ENCODE measurements around the gene BEND2. TPM values are rescaled to one million over a fixed set of nuclear protein-coding genes. Genes with fewer than 3 reads are reported as not detected.

The BEND2 gene
- total RNA-seq, 5 donors from 2014 or later (not counting 1 experiment from before 2014, with no cell fraction given): 0.15 TPM; not detected in 4

DNA sequence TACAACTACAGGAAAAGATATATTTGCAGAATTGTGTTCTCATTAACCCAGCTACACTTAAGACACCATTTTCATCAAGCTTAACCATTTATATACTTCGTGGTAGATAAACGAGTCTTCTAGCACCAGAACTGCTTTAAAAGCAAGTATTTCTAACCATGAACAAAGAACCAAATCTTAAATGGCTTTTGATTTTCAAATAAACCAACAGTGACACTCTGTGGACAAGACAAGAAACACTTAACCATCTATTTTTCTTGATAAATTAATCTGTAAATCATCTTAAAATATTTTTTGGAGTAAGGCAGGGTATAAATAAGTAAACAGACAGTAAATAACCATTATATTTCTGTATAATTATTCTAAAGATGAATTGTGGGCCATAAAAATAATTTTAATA lies 10.2 kb downstream of the BEND2 start:
- H3K27me3 ChIP-seq (replicated peaks in 1 of 2; ENCODE audit: control insufficient read depth in 2 of 2, extremely low read depth in 1 of 2, insufficient read depth in 2 of 2, low read length in 1 of 2): peaks cover 0 to 2% of the 10 kb centered on the region in 2 experiments
- H3K4me3 Mint-ChIP-seq: no peak overlapping the region
- no peak for ATAC-seq (replicated peaks in 1 of 4)
- ChIA-PET POLR2A (no interaction called here), CTCF (interaction anchor here in 1 of 2 donors (0.6 kb wide), 1 partner anchor 265 kb away, joined by 3 read pairs; no protein-coding TSS in a partner anchor)
- no peaks in the 10 kb centered on the region for H3K36me3 ChIP-seq (ENCODE audit: control insufficient read depth in 2 of 2, extremely low read depth in 1 of 2, insufficient read depth in 1 of 2, low read length in 1 of 2)
- WGBS (ENCODE audit: insufficient coverage): no CpG with 5 or more reads among the region's 2 CpGs
- peaks cover 0 to 4% of the 10 kb centered on the region in 2 donors for H3K27me3 Mint-ChIP-seq
- no peaks in the 10 kb centered on the region for H3K4me1 ChIP-seq (ENCODE audit: control insufficient read depth in 1 of 2, extremely low read depth in 1 of 2, insufficient read depth in 2 of 2, low read length in 2 of 2)
- no peak overlapping the region for H3K27ac ChIP-seq (ENCODE audit: low read length)
- H3K9me3 ChIP-seq: no peaks in the 10 kb centered on the region
- no peaks in the 10 kb centered on the region for H3K36me3 Mint-ChIP-seq
- no peaks in the 10 kb centered on the region for H3K9me3 Mint-ChIP-seq
- H3K27ac Mint-ChIP-seq: no peak overlapping the region
- no peaks in the 10 kb centered on the region for H3K4me1 Mint-ChIP-seq
- peak in 1 of 35 experiments; percentile 18 for DNase-seq
- H3K4me3 ChIP-seq (ENCODE audit: control insufficient read depth in 1 of 2, extremely low read depth in 1 of 2, low read length in 1 of 2): no peak overlapping the region

DNA sequence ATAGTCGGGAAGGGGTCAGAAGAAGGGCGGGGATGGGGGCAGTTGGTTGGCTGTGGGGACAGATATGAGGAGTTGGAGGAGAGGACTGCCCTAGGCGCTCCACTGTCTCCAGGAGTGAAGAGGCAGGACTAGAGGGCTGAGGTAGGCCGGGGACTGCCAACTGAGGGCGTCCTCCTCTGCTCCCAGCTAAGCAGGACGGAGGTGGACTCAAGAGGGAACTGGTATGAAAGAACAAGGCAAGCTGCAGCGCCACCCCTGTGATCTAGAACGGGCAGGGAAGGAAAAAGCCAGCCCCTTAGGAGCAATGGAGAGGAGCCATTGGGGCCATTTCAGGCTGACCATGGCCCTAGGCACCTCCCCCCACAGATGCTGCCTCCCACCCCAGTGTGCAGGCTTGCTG lies 14.0 kb downstream of the BEND2 start:
- WGBS (ENCODE audit: insufficient coverage): no CpG with 5 or more reads among the region's 8 CpGs
- H3K4me1 Mint-ChIP-seq: no peaks in the 10 kb centered on the region
- no peak for ATAC-seq (replicated peaks in 1 of 4)
- DNase-seq: no peak
- Histone ChIP-seq H3K27me3 (replicated peaks in 1 of 2; ENCODE audit: control insufficient read depth in 2 of 2, extremely low read depth in 1 of 2, insufficient read depth in 2 of 2, low read length in 1 of 2) (peaks cover 0 to 2% of the 10 kb centered on the region in 2 experiments), H3K27ac (ENCODE audit: low read length) (no peak overlapping the region), H3K4me3 (ENCODE audit: control insufficient read depth in 1 of 2, extremely low read depth in 1 of 2, low read length in 1 of 2) (no peak overlapping the region), H3K9me3 (no peaks in the 10 kb centered on the region), H3K36me3 (ENCODE audit: control insufficient read depth in 2 of 2, extremely low read depth in 1 of 2, insufficient read depth in 1 of 2, low read length in 1 of 2) (no peaks in the 10 kb centered on the region), H3K4me1 (ENCODE audit: control insufficient read depth in 1 of 2, extremely low read depth in 1 of 2, insufficient read depth in 2 of 2, low read length in 2 of 2) (no peaks in the 10 kb centered on the region)
- H3K27ac Mint-ChIP-seq: no peak overlapping the region
- POLR2A ChIA-PET: no interaction called here
- no peaks in the 10 kb centered on the region for H3K9me3 Mint-ChIP-seq
- peaks cover 0 to 7% of the 10 kb centered on the region in 2 donors for H3K27me3 Mint-ChIP-seq
- CTCF ChIA-PET: no interaction called here
- no peak overlapping the region for H3K4me3 Mint-ChIP-seq
- no peaks in the 10 kb centered on the region for H3K36me3 Mint-ChIP-seq

DNA sequence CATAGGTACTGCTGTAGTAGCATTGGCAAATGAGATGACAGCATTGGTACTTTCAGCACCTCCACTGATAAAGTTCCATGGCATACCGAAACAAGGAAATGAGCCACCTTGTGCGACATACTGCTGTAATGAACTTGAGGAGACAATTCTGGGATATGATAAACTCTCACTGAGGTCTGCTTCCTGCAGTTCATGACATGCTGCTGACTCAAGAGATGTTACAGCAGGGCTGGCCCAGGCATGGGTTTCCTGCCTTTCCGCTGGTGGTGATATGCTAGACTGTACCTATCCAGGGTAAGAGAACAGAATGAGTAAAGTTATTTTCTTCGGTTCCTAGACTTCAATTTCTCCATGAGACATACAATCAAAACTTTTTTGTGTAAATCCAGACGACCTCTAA lies 17.1 kb downstream of the BEND2 start:
- no peaks in the 10 kb centered on the region for H3K36me3 ChIP-seq (ENCODE audit: control insufficient read depth in 2 of 2, extremely low read depth in 1 of 2, insufficient read depth in 1 of 2, low read length in 1 of 2)
- no peaks in the 10 kb centered on the region for H3K9me3 Mint-ChIP-seq
- H3K27me3 Mint-ChIP-seq: peaks cover 0 to 7% of the 10 kb centered on the region in 2 donors
- no peaks in the 10 kb centered on the region for H3K4me1 ChIP-seq (ENCODE audit: control insufficient read depth in 1 of 2, extremely low read depth in 1 of 2, insufficient read depth in 2 of 2, low read length in 2 of 2)
- peaks cover 0 to 2% of the 10 kb centered on the region in 2 experiments for H3K27me3 ChIP-seq (replicated peaks in 1 of 2; ENCODE audit: control insufficient read depth in 2 of 2, extremely low read depth in 1 of 2, insufficient read depth in 2 of 2, low read length in 1 of 2)
- no peak overlapping the region for H3K4me3 ChIP-seq (ENCODE audit: control insufficient read depth in 1 of 2, extremely low read depth in 1 of 2, low read length in 1 of 2)
- H3K27ac ChIP-seq (ENCODE audit: low read length): no peak overlapping the region
- ChIA-PET CTCF (no interaction called here), POLR2A (no interaction called here)
- no peaks in the 10 kb centered on the region for H3K4me1 Mint-ChIP-seq
- WGBS (ENCODE audit: insufficient coverage): no CpG with 5 or more reads among the region's 5 CpGs
- no peak overlapping the region for H3K27ac Mint-ChIP-seq
- H3K9me3 ChIP-seq: no peaks in the 10 kb centered on the region
- no peak overlapping the region for H3K4me3 Mint-ChIP-seq
- H3K36me3 Mint-ChIP-seq: no peaks in the 10 kb centered on the region
- ATAC-seq (replicated peaks in 1 of 4) (no peak), DNase-seq (no peak)

DNA sequence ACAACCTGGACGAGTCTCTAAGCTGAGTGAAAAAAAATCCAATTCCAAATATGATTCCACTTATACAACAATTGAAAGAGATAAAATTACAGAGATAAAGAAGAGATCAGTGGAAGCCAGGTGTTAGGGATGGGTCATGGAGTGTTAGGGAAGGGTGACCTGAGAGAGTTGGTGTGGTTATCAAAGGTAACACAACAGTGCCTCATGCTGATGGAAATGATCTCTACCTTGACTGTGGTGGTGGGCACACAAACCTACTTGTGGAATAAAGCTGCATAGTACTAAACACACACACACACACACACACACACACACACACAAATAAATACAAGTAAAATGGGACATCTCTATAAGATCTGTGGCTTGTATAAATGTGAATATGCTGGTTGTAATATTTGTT lies 26.0 kb downstream of the BEND2 start:
- Histone ChIP-seq H3K36me3 (ENCODE audit: control insufficient read depth in 2 of 2, extremely low read depth in 1 of 2, insufficient read depth in 1 of 2, low read length in 1 of 2) (no peaks in the 10 kb centered on the region), H3K9me3 (no peaks in the 10 kb centered on the region), H3K27me3 (replicated peaks in 1 of 2; ENCODE audit: control insufficient read depth in 2 of 2, extremely low read depth in 1 of 2, insufficient read depth in 2 of 2, low read length in 1 of 2) (peaks cover 0 to 2% of the 10 kb centered on the region in 2 experiments), H3K4me3 (ENCODE audit: control insufficient read depth in 1 of 2, extremely low read depth in 1 of 2, low read length in 1 of 2) (no peak overlapping the region), H3K4me1 (ENCODE audit: control insufficient read depth in 1 of 2, extremely low read depth in 1 of 2, insufficient read depth in 2 of 2, low read length in 2 of 2) (no peaks in the 10 kb centered on the region), H3K27ac (ENCODE audit: low read length) (no peak overlapping the region)
- no peak for ATAC-seq (replicated peaks in 1 of 4)
- DNase-seq: no peak
- ChIA-PET CTCF (no interaction called here), POLR2A (no interaction called here)
- no peak overlapping the region for H3K4me3 Mint-ChIP-seq
- H3K4me1 Mint-ChIP-seq: no peaks in the 10 kb centered on the region
- no peak overlapping the region for H3K27ac Mint-ChIP-seq
- H3K27me3 Mint-ChIP-seq: peaks cover 0 to 19% of the 10 kb centered on the region in 2 donors
- no peaks in the 10 kb centered on the region for H3K9me3 Mint-ChIP-seq
- no peaks in the 10 kb centered on the region for H3K36me3 Mint-ChIP-seq
- WGBS (ENCODE audit: insufficient coverage): no CpG with 5 or more reads among the region's 1 CpG

DNA sequence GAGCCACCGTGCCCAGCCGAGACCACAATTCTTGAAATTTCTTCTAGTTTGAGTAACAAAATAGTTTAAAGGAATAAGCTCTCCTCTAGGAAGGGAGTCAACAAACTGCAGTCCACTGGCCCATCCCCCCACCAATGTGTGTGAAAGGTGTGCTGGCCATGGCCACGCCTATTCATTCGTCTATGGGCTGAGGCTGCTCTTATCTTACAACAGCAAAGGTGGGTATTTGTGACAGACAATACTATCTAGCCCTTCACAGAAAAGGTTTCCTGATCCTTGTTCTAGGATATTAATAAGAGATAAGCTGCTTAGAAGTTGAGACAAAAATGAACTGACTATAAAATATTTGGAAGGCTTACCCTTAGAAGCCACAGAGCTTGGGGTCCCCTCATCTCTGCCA lies 41.2 kb downstream of the BEND2 start:
- Mint-ChIP-seq H3K4me1 (no peaks in the 10 kb centered on the region), H3K36me3 (no peaks in the 10 kb centered on the region), H3K27me3 (peaks cover 0 to 27% of the 10 kb centered on the region in 2 donors), H3K27ac (no peak overlapping the region), H3K9me3 (no peaks in the 10 kb centered on the region), H3K4me3 (no peak overlapping the region)
- no peak for DNase-seq
- H3K36me3 ChIP-seq (ENCODE audit: control insufficient read depth in 2 of 2, extremely low read depth in 1 of 2, insufficient read depth in 1 of 2, low read length in 1 of 2): no peaks in the 10 kb centered on the region
- no CpG with 5 or more reads among the region's 4 CpGs for WGBS (ENCODE audit: insufficient coverage)
- no peak overlapping the region for H3K4me3 ChIP-seq (ENCODE audit: control insufficient read depth in 1 of 2, extremely low read depth in 1 of 2, low read length in 1 of 2)
- ATAC-seq (replicated peaks in 1 of 4): no peak
- CTCF ChIA-PET: no interaction called here
- no peaks in the 10 kb centered on the region for H3K9me3 ChIP-seq
- H3K27ac ChIP-seq (ENCODE audit: low read length): no peak overlapping the region
- POLR2A ChIA-PET: no interaction called here
- H3K27me3 ChIP-seq (replicated peaks in 1 of 2; ENCODE audit: control insufficient read depth in 2 of 2, extremely low read depth in 1 of 2, insufficient read depth in 2 of 2, low read length in 1 of 2): peaks cover 0 to 2% of the 10 kb centered on the region in 2 experiments
- H3K4me1 ChIP-seq (ENCODE audit: control insufficient read depth in 1 of 2, extremely low read depth in 1 of 2, insufficient read depth in 2 of 2, low read length in 2 of 2): no peaks in the 10 kb centered on the region

DNA sequence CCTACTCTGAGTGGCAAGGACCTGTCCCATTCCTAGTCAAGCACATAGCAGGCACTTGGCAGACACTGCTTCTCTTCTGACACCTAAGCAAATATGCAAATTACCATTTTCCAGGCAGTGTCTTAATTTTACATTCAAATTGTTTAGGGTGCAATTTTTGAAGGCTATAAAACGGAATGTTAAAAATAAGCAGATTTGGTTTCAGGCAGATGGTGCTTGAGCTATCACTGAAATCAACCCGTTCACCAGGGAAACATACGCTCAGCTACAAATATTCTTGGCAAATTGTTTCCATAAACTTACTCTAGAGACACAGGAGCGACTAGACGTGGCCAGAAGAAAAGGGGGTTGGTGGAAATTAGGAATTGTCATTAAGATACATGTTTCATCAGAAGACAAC lies 45.7 kb downstream of the BEND2 start:
- Histone ChIP-seq H3K27me3 (replicated peaks in 1 of 2; ENCODE audit: control insufficient read depth in 2 of 2, extremely low read depth in 1 of 2, insufficient read depth in 2 of 2, low read length in 1 of 2) (peaks cover 0 to 2% of the 10 kb centered on the region in 2 experiments), H3K9me3 (no peaks in the 10 kb centered on the region), H3K36me3 (ENCODE audit: control insufficient read depth in 2 of 2, extremely low read depth in 1 of 2, insufficient read depth in 1 of 2, low read length in 1 of 2) (no peaks in the 10 kb centered on the region), H3K4me1 (ENCODE audit: control insufficient read depth in 1 of 2, extremely low read depth in 1 of 2, insufficient read depth in 2 of 2, low read length in 2 of 2) (no peaks in the 10 kb centered on the region), H3K27ac (ENCODE audit: low read length) (no peak overlapping the region), H3K4me3 (ENCODE audit: control insufficient read depth in 1 of 2, extremely low read depth in 1 of 2, low read length in 1 of 2) (no peak overlapping the region)
- ATAC-seq (replicated peaks in 1 of 4) (no peak), DNase-seq (no peak)
- Mint-ChIP-seq H3K4me1 (no peaks in the 10 kb centered on the region), H3K27ac (no peak overlapping the region), H3K9me3 (no peaks in the 10 kb centered on the region), H3K36me3 (no peaks in the 10 kb centered on the region), H3K4me3 (no peak overlapping the region), H3K27me3 (peaks cover 2 to 25% of the 10 kb centered on the region in 2 donors)
- ChIA-PET POLR2A (no interaction called here), CTCF (no interaction called here)
- WGBS (ENCODE audit: insufficient coverage): no CpG with 5 or more reads among the region's 5 CpGs

DNA sequence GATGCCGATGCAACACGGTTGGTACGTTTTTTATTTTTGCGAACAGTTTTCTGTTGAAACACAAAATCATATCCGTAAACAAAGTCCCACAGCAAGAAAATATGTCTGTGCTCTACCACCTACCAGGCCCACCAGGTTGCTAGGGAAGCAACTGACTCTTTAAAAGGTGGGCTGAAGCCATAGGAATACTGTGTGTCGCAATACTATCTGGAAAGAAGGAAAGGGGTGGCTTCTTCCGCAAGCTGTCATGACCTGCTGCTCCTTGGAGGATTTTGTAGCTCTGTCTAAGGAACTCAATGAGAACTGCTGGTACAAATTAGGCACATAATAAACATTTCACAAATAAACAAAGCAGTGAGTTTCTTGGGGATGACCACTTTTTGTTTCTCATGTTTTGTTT lies 46.5 kb downstream of the BEND2 start:
- ATAC-seq (replicated peaks in 1 of 4): no peak
- POLR2A ChIA-PET: no interaction called here
- Mint-ChIP-seq H3K36me3 (no peaks in the 10 kb centered on the region), H3K4me3 (no peak overlapping the region), H3K4me1 (no peaks in the 10 kb centered on the region), H3K27me3 (peaks cover 2 to 21% of the 10 kb centered on the region in 2 donors), H3K9me3 (no peaks in the 10 kb centered on the region), H3K27ac (no peak overlapping the region)
- Histone ChIP-seq H3K9me3 (no peaks in the 10 kb centered on the region), H3K27ac (ENCODE audit: low read length) (no peak overlapping the region), H3K4me3 (ENCODE audit: control insufficient read depth in 1 of 2, extremely low read depth in 1 of 2, low read length in 1 of 2) (no peak overlapping the region), H3K27me3 (replicated peaks in 1 of 2; ENCODE audit: control insufficient read depth in 2 of 2, extremely low read depth in 1 of 2, insufficient read depth in 2 of 2, low read length in 1 of 2) (no peaks in the 10 kb centered on the region), H3K36me3 (ENCODE audit: control insufficient read depth in 2 of 2, extremely low read depth in 1 of 2, insufficient read depth in 1 of 2, low read length in 1 of 2) (no peaks in the 10 kb centered on the region), H3K4me1 (ENCODE audit: control insufficient read depth in 1 of 2, extremely low read depth in 1 of 2, insufficient read depth in 2 of 2, low read length in 2 of 2) (no peaks in the 10 kb centered on the region)
- no CpG with 5 or more reads among the region's 7 CpGs for WGBS (ENCODE audit: insufficient coverage)
- CTCF ChIA-PET: no interaction called here
- no peak for DNase-seq
